NK-92 treated with Interleukin-12 subunit alpha and Interleukin-12 subunit beta, amount 100 ng/mL, for 24 hours (cell line): ENCODE measurements around the gene SLC35B4.

Experiments
- DNase-seq: peaks from one replicate; lab custom pipeline; 2025; lab: John Stamatoyannopoulos, UW

Gene SLC35B4, protein sequence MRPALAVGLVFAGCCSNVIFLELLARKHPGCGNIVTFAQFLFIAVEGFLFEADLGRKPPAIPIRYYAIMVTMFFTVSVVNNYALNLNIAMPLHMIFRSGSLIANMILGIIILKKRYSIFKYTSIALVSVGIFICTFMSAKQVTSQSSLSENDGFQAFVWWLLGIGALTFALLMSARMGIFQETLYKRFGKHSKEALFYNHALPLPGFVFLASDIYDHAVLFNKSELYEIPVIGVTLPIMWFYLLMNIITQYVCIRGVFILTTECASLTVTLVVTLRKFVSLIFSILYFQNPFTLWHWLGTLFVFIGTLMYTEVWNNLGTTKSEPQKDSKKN

DNA sequence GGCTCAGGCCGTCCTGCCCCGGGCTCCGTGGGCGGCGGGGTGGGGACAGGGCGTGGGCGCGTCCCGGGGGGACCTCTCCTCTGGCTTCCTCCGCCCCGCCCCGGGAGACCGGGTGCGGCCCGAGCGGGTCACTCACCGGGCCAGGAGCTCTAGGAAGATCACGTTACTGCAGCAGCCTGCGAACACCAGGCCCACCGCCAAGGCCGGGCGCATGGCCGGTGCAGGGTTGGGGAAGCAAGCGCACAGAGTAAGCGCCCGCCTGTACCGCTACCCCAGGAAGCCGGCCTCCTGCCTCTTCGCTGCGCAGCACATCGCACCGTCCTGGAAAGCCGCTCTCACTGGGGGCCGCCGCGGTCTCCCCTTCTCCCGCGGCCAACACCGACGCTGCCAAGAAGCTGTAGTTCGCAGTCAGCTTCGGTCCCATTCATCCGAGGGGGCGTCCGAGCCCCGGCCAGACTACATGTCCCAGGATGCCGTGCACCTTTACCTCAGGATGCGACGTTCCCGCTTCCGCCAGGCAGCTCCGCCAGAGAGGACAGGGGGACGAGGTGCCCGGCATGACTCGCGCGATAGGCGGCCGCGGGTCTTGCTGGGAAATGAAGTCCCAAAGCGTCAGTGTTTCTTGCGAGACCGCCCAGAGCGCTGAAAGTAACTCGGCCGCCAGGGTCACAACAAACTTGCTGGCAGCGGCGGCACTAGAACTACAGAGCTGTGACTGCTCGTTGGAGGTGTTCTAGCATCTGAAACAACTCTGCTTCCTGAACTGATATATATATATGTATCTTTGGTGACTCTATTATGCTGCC is at the start of gene SLC35B4:
Gene SLC35B4 (minus strand): TSS at position 392 of the 806 bp plus-strand sequence. CDS start 179 bp downstream, at position 213.
- DNase-seq: peak; percentile 96

GRCh38 chr7:134366481-134366880 is 49.8 kb upstream of the SLC35B4 start:
- DNase-seq: no peak

DNA sequence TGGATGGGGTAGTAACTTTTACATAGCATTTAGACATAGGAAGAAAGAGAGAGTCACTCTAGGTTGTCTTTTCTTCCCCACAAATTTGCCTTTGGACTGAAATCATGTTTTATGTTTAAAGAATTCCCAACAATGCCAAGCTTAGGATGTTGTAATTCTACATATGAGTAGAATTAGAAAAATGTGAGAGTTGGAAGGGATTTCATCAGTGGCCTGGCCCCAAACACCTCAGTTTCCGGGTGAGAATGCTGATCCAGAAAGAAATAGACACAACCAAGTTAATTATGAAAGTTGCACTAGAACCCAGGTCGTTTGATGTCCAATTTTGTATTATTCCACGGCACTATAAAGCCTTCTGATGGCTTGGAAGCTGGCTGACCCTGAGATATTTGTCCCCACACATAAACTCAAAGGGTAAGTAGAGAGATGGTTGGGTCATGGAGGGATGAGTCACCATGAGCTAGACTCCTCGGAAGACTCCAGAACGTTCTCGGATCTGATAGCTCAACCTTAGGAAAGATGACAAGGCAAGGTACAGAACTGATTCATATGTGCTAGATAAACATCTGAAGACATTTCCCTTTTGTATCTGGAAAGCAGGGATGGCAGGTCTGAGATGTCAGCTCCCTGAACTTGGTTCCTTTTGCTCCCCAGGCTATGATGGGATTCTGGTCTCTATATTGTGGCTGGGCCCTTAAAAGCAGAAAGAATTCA is 48.8 kb upstream of the SLC35B4 start:
- DNase-seq: no peak

- no peak for DNase-seq
Observed at GRCh38 chr7:134364619-134365037, 47.9 kb upstream of the SLC35B4 start.

GRCh38 chr7:134362587-134363483 is 46.1 kb upstream of the SLC35B4 start:
- DNase-seq: no peak

GRCh38 chr7:134359787-134360432 is 43.2 kb upstream of the SLC35B4 start:
- no peak for DNase-seq

DNA sequence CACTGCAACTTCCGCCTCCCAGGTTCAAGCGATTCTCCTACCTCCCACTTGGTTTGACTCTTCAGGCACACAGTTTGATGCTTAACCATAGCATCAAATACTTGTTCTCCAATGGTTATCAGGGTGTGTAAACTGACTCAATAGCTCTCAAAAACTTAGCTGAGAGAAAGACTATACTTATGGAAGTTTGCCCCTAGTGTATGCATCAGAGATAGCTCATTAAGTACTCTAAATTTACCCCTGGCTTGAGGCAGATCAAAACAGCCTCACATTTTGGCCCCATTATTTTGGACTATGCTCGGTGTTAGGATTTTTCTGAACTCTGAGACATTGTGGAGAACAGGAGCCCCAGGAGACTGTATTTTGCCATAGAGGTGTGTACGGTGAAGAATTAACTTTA is 40.8 kb upstream of the SLC35B4 start:
- DNase-seq: no peak

- no peak for DNase-seq
Observed at GRCh38 chr7:134356421-134356936, 39.7 kb upstream of the SLC35B4 start.

DNA sequence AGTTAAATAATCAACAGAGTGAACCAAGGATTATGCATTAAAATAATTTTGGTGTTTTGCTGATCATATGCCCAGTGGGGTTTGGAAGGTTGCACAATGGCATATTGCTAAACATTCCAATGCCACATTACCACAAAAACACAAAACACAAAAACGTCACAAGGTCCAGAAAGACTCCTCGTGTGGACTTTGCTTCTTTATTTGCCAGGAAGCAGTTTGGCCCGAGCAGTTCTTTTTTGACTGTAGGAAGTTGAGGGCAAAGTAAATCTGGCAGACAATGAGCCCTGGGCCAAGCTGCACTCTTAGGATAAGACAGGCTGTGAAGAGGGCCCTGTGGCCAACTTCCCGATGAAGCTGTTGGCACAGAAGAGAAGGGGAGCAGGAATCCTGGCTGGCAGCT is 39.2 kb upstream of the SLC35B4 start:
- no peak for DNase-seq

DNA sequence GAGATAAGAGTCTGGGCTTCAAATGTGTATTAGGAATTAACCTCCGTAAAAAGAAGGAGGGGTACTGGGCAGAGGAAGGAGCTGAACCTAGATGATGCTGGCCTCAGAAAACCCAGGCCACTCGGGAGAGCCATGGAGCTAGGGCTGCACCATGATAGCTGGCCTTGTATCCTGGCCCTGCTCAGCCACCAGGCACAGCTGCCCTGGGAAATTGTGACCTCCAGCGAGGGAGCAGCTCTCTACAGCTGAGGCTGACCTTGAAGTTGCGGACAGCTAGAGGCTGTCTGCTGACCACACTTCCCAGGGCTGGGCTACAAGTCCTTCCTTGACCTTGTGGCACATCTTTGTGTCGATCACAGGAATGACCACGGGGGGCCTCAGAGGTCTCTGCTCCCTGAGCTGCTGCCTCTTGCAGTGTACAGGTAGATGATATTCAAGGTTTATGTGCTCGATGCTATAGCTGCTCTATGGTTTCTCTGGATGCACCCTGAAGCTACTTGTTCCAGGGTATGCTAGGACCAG is 38.3 kb upstream of the SLC35B4 start:
- no peak for DNase-seq

DNA sequence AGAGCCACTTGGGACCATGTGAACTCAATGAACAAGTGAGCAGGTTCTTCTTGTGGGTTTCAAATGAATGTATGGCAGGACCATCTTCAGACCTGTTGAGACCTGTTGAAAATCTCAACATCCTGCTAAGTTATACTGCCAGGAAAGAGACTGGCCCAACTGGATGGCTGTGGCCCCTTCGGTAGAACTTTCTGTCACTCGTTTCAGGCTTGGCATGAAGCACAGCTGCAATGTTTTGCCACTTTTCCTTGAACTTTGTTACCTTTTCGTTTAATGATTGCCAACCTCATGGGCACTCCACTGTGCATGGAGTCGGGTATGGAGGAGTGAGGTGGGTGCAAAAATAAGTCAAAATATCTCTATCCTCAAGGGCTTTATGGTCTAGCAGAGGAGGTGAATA is 36.7 kb upstream of the SLC35B4 start:
- DNase-seq: no peak

DNA sequence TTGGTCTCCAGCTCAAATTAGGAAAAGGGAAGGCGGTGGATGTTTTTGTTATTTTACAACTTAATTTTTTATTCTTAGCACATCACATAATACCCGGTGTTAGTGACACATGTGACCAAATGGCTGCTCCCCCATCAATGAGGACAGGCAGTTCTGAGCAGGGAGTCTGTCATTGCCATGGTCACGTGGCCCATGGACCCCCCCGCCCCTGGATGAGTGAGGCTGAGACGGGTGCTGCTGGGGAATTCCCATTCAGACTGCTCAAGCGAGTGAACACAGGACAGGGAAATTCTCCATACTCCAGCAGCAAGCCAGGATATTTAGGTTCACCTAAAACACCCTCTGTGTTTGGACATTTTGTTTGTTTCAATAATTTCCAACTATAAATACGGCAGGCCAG is 34.7 kb upstream of the SLC35B4 start:
- DNase-seq: no peak

DNA sequence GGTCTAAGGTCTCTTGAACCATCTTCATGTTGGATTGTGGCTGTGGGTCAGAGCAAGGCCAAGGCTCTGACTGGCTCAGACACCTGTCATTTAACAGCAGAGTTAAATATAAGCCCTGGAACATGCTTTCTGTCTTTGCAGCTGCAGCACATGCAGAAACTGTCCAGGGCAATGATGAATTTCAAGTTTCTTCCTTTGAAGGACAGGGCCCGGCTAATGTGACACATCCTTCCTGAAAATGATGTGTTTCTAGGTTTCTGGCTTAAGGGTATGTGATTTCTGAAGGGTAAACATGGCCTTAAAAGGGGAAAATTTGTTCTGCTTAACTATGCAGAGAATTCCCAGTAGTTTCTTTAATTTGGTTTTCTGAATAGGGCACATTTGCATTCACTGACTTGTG is 34.0 kb upstream of the SLC35B4 start:
- no peak for DNase-seq

DNA sequence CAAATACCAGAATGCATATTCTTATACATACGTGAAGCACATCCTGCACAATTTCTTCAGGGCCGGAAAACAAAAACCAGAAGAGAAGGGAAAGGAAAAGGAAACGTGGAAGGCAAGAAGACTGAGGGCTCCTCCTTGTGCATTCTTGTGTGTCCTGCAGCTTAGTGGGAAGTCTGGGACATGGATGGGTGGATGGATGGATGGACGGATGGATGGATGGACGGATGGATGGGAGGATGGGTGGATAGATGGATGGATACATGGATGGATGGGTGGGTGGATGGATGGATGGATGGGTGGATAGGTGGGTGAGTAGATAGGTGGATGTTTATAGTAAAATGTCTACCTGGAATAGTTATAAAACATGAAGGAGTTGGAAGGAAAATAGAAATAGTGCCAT is 30.8 kb upstream of the SLC35B4 start:
- no peak for DNase-seq

DNA sequence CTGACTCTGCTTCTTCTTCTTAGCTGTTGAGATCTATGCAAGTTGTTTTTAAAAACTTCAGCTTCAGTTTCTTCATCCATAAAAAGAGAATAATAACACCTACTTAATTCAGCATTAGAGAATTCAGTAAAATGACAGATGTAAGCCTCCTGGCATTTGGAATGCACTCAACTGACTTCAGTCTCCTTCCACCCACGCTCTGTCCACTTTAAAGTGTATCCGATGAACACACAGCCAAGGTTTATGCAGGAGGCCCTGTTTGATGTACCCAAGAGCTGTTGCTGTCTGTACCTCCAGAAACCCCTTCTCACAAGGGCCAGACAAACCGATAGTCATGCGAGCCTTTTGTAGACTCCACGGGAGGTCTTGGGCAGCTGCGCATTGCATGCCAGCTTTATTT is 27.1 kb upstream of the SLC35B4 start:
- no peak for DNase-seq

- no peak for DNase-seq
Observed at GRCh38 chr7:134343136-134343535, 26.4 kb upstream of the SLC35B4 start.

GRCh38 chr7:134339475-134339874 is 22.7 kb upstream of the SLC35B4 start:
- no peak for DNase-seq

DNA sequence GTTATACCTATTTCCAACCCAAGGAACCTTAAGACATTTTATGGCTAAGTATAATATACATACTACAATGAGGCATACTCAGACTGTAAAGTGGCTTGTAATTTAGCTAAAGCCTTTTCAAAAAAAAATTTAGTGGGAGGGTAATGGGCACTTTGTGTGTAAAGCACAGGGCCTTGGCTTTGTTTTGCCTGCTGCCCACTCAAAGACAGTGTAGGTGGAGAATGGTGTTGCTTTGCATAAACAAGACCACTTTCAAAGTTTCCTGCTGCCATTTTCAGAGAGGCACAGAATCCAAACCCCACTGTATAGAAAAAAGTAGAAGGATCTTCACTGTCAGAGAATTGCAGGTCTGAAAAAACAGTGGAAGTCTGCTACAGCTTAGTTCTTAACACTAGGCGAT is 21.2 kb upstream of the SLC35B4 start:
- DNase-seq: no peak

GRCh38 chr7:134334408-134334807 is 17.7 kb upstream of the SLC35B4 start:
- no peak for DNase-seq

DNA sequence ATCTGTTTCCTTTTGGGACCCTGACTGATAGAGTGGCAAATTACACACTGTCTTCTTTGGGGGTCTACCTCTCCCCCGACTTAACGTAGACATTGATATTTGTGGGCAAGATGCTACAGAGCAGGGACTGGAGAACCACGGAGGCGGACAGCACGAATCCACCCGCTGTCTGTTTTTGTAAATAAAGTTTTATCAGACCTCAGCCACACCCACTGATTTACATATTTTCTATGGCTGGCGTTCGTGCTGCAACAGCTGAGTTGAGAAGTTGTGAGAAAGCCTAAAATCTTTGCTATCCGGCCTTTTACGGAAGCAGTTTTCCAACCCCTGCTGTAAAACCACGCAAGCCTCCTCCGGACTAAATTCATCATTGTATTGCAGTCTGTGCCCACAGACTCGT is 17.2 kb upstream of the SLC35B4 start:
- DNase-seq: no peak

DNA sequence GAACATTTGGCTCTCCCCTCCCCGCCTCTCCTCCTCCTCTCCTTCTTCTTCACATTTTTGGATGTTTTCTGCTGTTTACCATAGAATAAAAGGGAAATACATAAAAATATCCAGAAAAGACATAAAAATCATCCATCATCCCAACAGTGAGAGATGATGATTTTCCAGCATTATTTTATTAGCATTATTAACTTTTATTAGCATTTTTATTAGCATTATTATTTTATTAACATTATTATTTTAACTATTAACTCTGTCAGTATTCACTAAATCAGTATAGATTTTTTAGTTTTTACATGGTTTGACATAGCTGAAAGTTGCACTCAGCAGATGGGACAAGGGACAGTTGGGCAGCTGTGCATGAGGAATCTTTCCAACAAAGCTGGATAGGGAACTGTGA is 16.2 kb upstream of the SLC35B4 start:
- no peak for DNase-seq
